Measurements from ENCODE around the gene RGMA.

Gene RGMA

GRCh38 chr15:93047621-93048425 is 41.2 kb downstream of the RGMA start:
- Histone ChIP-seq H2AFZ (ENCODE audit: low read length, unreplicated experiment) (no peak overlapping the region), H3K4me3 (ENCODE audit: low read depth, low read length) (no peak overlapping the region), H3K36me3 (ENCODE audit: insufficient read depth, low read length) (no peaks in the 10 kb centered on the region), H3K4me1 (ENCODE audit: control insufficient read depth, insufficient read depth, low read length, unreplicated experiment) (no peaks in the 10 kb centered on the region), H3K79me2 (ENCODE audit: control insufficient read depth, insufficient read depth, low read length, unreplicated experiment) (no peaks in the 10 kb centered on the region), H3K27me3 (ENCODE audit: insufficient read depth, low read length) (no peaks in the 10 kb centered on the region), H3K27ac (ENCODE audit: low read depth, low read length) (no peak overlapping the region)

GRCh38 chr15:93046721-93047120 is 42.3 kb downstream of the RGMA start:
- Histone ChIP-seq H3K4me3 (ENCODE audit: low read depth, low read length) (no peak overlapping the region), H3K27ac (ENCODE audit: low read depth, low read length) (no peak overlapping the region), H2AFZ (ENCODE audit: low read length, unreplicated experiment) (no peak overlapping the region), H3K79me2 (ENCODE audit: control insufficient read depth, insufficient read depth, low read length, unreplicated experiment) (no peaks in the 10 kb centered on the region), H3K36me3 (ENCODE audit: insufficient read depth, low read length) (no peaks in the 10 kb centered on the region), H3K27me3 (ENCODE audit: insufficient read depth, low read length) (no peaks in the 10 kb centered on the region), H3K4me1 (ENCODE audit: control insufficient read depth, insufficient read depth, low read length, unreplicated experiment) (no peaks in the 10 kb centered on the region)

- Histone ChIP-seq H3K36me3 (ENCODE audit: insufficient read depth, low read length) (no peaks in the 10 kb centered on the region), H3K4me3 (ENCODE audit: low read depth, low read length) (no peak overlapping the region), H3K27ac (ENCODE audit: low read depth, low read length) (no peak overlapping the region)
Observed at GRCh38 chr15:93046120-93046519, 42.9 kb downstream of the RGMA start.

GRCh38 chr15:93045191-93045785 is 43.7 kb downstream of the RGMA start:
- no peaks in the 10 kb centered on the region for H3K79me2 ChIP-seq (ENCODE audit: control insufficient read depth, insufficient read depth, low read length, unreplicated experiment)
- H3K27ac ChIP-seq (ENCODE audit: low read depth, low read length): no peak overlapping the region
- H3K36me3 ChIP-seq (ENCODE audit: insufficient read depth, low read length): no peaks in the 10 kb centered on the region
- no peaks in the 10 kb centered on the region for H3K27me3 ChIP-seq (ENCODE audit: insufficient read depth, low read length)
- H3K4me3 ChIP-seq (ENCODE audit: low read depth, low read length): no peak overlapping the region
- no peaks in the 10 kb centered on the region for H3K4me1 ChIP-seq (ENCODE audit: control insufficient read depth, insufficient read depth, low read length, unreplicated experiment)
- no peak overlapping the region for H2AFZ ChIP-seq (ENCODE audit: low read length, unreplicated experiment)

More at GRCh38 chr15:93046120-93046519, 42.9 kb downstream of the RGMA start:
- Histone ChIP-seq H3K27me3 (ENCODE audit: insufficient read depth, low read length) (no peaks in the 10 kb centered on the region), H3K79me2 (ENCODE audit: control insufficient read depth, insufficient read depth, low read length, unreplicated experiment) (no peaks in the 10 kb centered on the region), H3K4me1 (ENCODE audit: control insufficient read depth, insufficient read depth, low read length, unreplicated experiment) (no peaks in the 10 kb centered on the region), H2AFZ (ENCODE audit: low read length, unreplicated experiment) (no peak overlapping the region)

- Histone ChIP-seq H3K79me2 (ENCODE audit: control insufficient read depth, insufficient read depth, low read length, unreplicated experiment) (no peaks in the 10 kb centered on the region), H2AFZ (ENCODE audit: low read length, unreplicated experiment) (no peak overlapping the region), H3K4me3 (ENCODE audit: low read depth, low read length) (no peak overlapping the region), H3K36me3 (ENCODE audit: insufficient read depth, low read length) (no peaks in the 10 kb centered on the region), H3K4me1 (ENCODE audit: control insufficient read depth, insufficient read depth, low read length, unreplicated experiment) (no peaks in the 10 kb centered on the region), H3K27ac (ENCODE audit: low read depth, low read length) (no peak overlapping the region), H3K27me3 (ENCODE audit: insufficient read depth, low read length) (no peaks in the 10 kb centered on the region)
Observed at GRCh38 chr15:93044301-93045190, 44.5 kb downstream of the RGMA start.

GRCh38 chr15:93043621-93044300 is 45.2 kb downstream of the RGMA start:
- Histone ChIP-seq H3K4me3 (ENCODE audit: low read depth, low read length) (no peak overlapping the region), H3K27me3 (ENCODE audit: insufficient read depth, low read length) (no peaks in the 10 kb centered on the region), H3K36me3 (ENCODE audit: insufficient read depth, low read length) (no peaks in the 10 kb centered on the region), H3K79me2 (ENCODE audit: control insufficient read depth, insufficient read depth, low read length, unreplicated experiment) (no peaks in the 10 kb centered on the region), H3K27ac (ENCODE audit: low read depth, low read length) (no peak overlapping the region), H3K4me1 (ENCODE audit: control insufficient read depth, insufficient read depth, low read length, unreplicated experiment) (no peaks in the 10 kb centered on the region), H2AFZ (ENCODE audit: low read length, unreplicated experiment) (no peak overlapping the region)

GRCh38 chr15:93042691-93043378 is 46.2 kb downstream of the RGMA start:
- no peaks in the 10 kb centered on the region for H3K36me3 ChIP-seq (ENCODE audit: insufficient read depth, low read length)
- H2AFZ ChIP-seq (ENCODE audit: low read length, unreplicated experiment): no peak overlapping the region
- no peaks in the 10 kb centered on the region for H3K79me2 ChIP-seq (ENCODE audit: control insufficient read depth, insufficient read depth, low read length, unreplicated experiment)
- H3K4me1 ChIP-seq (ENCODE audit: control insufficient read depth, insufficient read depth, low read length, unreplicated experiment): no peaks in the 10 kb centered on the region
- no peaks in the 10 kb centered on the region for H3K27me3 ChIP-seq (ENCODE audit: insufficient read depth, low read length)
- H3K27ac ChIP-seq (ENCODE audit: low read depth, low read length): no peak overlapping the region
- no peak overlapping the region for H3K4me3 ChIP-seq (ENCODE audit: low read depth, low read length)

GRCh38 chr15:93042211-93042610 is 46.8 kb downstream of the RGMA start:
- H3K4me1 ChIP-seq (ENCODE audit: control insufficient read depth, insufficient read depth, low read length, unreplicated experiment): no peaks in the 10 kb centered on the region
- H3K27ac ChIP-seq (ENCODE audit: low read depth, low read length): no peak overlapping the region
- H3K27me3 ChIP-seq (ENCODE audit: insufficient read depth, low read length): no peaks in the 10 kb centered on the region
- no peak overlapping the region for H2AFZ ChIP-seq (ENCODE audit: low read length, unreplicated experiment)
- no peaks in the 10 kb centered on the region for H3K36me3 ChIP-seq (ENCODE audit: insufficient read depth, low read length)
- H3K4me3 ChIP-seq (ENCODE audit: low read depth, low read length): no peak overlapping the region
- no peaks in the 10 kb centered on the region for H3K79me2 ChIP-seq (ENCODE audit: control insufficient read depth, insufficient read depth, low read length, unreplicated experiment)

GRCh38 chr15:93041159-93041547 is 47.9 kb downstream of the RGMA start:
- Histone ChIP-seq H3K4me1 (ENCODE audit: control insufficient read depth, insufficient read depth, low read length, unreplicated experiment) (no peaks in the 10 kb centered on the region), H3K27me3 (ENCODE audit: insufficient read depth, low read length) (no peaks in the 10 kb centered on the region), H3K27ac (ENCODE audit: low read depth, low read length) (no peak overlapping the region), H3K4me3 (ENCODE audit: low read depth, low read length) (no peak overlapping the region), H3K79me2 (ENCODE audit: control insufficient read depth, insufficient read depth, low read length, unreplicated experiment) (no peaks in the 10 kb centered on the region), H2AFZ (ENCODE audit: low read length, unreplicated experiment) (no peak overlapping the region), H3K36me3 (ENCODE audit: insufficient read depth, low read length) (no peaks in the 10 kb centered on the region)
